Endodermal cell (in vitro differentiated cells): ENCODE measurements around the gene USP25. TPM values are rescaled to one million over a fixed set of nuclear protein-coding genes. Genes with fewer than 3 reads are reported as not detected.

Experiments used
- DNase-seq: peaks from one replicate; pipeline ENCODE4 v3.0.0-alpha.2; 2017
- H3K27ac ChIP-seq: 2 replicates; pipeline ENCODE4 v1.5.1; 2013; ENCODE audit warnings: mild to moderate bottlenecking, low read depth, low read length, moderate library complexity
- H3K27me3 ChIP-seq: 2 replicates; pipeline ENCODE4 v1.6.1; 2013; ENCODE audit warnings: mild to moderate bottlenecking, low read length, moderate library complexity; ENCODE audit not compliant: insufficient read depth, control insufficient read depth, poor library complexity, severe bottlenecking
- H3K36me3 ChIP-seq: 2 replicates; pipeline ENCODE4 v1.7.0; 2013; ENCODE audit warnings: mild to moderate bottlenecking, low read length, moderate library complexity; ENCODE audit not compliant: control insufficient read depth, insufficient read depth
- H3K4me1 ChIP-seq: one replicate; pipeline ENCODE4 v1.7.0; 2013; ENCODE audit warnings: low read length; ENCODE audit not compliant: control insufficient read depth, insufficient read depth
- H3K4me3 ChIP-seq: 2 replicates; pipeline ENCODE4 v1.5.1; 2013; ENCODE audit warnings: mild to moderate bottlenecking, low read length, moderate library complexity
- H3K9ac ChIP-seq: 2 replicates; pipeline ENCODE4 v1.6.1; 2013; ENCODE audit warnings: mild to moderate bottlenecking, low read length, moderate library complexity; ENCODE audit not compliant: poor library complexity, severe bottlenecking; ENCODE audit errors: extremely low read depth
- H3K9me3 ChIP-seq: 2 replicates; pipeline ENCODE4 v1.6.1; 2013; ENCODE audit warnings: mild to moderate bottlenecking, low read length, moderate library complexity; ENCODE audit not compliant: control insufficient read depth
- H3K27ac Mint-ChIP-seq: 2 replicates; pipeline ENCODE4 v1.8.0; 2020; ENCODE audit warnings: mixed read lengths
- H3K27me3 Mint-ChIP-seq: 2 replicates; pipeline ENCODE4 v1.8.0; 2021; ENCODE audit warnings: mild to moderate bottlenecking, mixed read lengths; ENCODE audit not compliant: insufficient read depth
- H3K36me3 Mint-ChIP-seq: 2 replicates; pipeline ENCODE4 v1.8.0; 2020; ENCODE audit warnings: low read depth, mixed read lengths
- H3K4me1 Mint-ChIP-seq: 2 replicates; pipeline ENCODE4 v1.8.0; 2020; ENCODE audit warnings: mixed read lengths
- H3K4me3 Mint-ChIP-seq: 2 replicates; pipeline ENCODE4 v1.8.0; 2020; ENCODE audit warnings: mild to moderate bottlenecking, moderate library complexity, mixed read lengths
- H3K9me3 Mint-ChIP-seq: 2 replicates; pipeline ENCODE4 v1.8.0; 2020; ENCODE audit warnings: mild to moderate bottlenecking, mixed read lengths
- WGBS, 2 experiments: methylation state at CpG; one replicate each; pipeline versions ENCODE4 v1.1.5 to v1.1.7; 2013; ENCODE audit warnings: missing lambda C conversion rate in 2 of 2, mixed read lengths in 1 of 2; ENCODE audit not compliant: insufficient coverage in 1 of 2, insufficient read length in 1 of 2; 5-methylcytosine and 5-hydroxymethylcytosine counted together
- total RNA-seq, 2 donors: library from RNA; stranded (reverse); fragmentation: NEBNext Ultra II Directional in 1 of 2; extraction: Animal tissue kit (Norgen Biotek cat#: 25700) in 1 of 2; gene quantifications; 2 replicates in 1 of 2; 3 replicates in 1 of 2; pipeline ENCODE4 v1.2.1, GENCODE V29; 2021
- TF ChIP-seq, protein P1 (sequence below): fragments of 200-600 bp; sonication (generic); conservative IDR thresholded peaks from 2 replicates; pipeline ENCODE4 v1.5.0; 2021; ENCODE audit warnings: antibody characterized with exemption, mild to moderate bottlenecking

USP25 gene
- total RNA-seq, 2 donors from 2014 or later, result 31.4 to 34.9 TPM

DNA sequence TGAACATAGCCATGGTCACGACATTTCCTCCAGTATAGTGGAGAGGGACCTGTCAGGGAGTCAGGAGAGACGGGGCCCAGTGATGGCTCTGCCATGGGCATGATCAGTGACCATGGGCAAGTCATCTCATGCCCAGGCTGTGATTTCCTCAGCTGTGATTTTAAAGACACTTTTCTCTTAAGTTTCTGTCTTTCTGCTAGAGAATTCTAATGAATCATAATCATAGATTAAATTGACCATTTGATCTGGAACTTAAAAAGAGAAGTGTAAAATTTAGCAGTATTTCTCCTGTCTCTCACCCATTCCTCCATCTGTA lies 112.7 kb downstream of the USP25 start:
- Histone ChIP-seq H3K36me3 (peaks cover 6% of the 10 kb centered on the region), H3K4me1 (peaks cover 3% of the 10 kb centered on the region), H3K27me3 (no peaks in the 10 kb centered on the region), H3K9ac (no peak overlapping the region), H3K9me3 (no peaks in the 10 kb centered on the region), H3K4me3 (no peak overlapping the region), H3K27ac (no peak overlapping the region)
- Mint-ChIP-seq H3K27me3 (no peaks in the 10 kb centered on the region), H3K9me3 (no peaks in the 10 kb centered on the region), H3K36me3 (peaks cover 2% of the 10 kb centered on the region), H3K4me3 (no peak overlapping the region), H3K27ac (no peak overlapping the region), H3K4me1 (no peaks in the 10 kb centered on the region)
- TF ChIP-seq, protein P1, sequence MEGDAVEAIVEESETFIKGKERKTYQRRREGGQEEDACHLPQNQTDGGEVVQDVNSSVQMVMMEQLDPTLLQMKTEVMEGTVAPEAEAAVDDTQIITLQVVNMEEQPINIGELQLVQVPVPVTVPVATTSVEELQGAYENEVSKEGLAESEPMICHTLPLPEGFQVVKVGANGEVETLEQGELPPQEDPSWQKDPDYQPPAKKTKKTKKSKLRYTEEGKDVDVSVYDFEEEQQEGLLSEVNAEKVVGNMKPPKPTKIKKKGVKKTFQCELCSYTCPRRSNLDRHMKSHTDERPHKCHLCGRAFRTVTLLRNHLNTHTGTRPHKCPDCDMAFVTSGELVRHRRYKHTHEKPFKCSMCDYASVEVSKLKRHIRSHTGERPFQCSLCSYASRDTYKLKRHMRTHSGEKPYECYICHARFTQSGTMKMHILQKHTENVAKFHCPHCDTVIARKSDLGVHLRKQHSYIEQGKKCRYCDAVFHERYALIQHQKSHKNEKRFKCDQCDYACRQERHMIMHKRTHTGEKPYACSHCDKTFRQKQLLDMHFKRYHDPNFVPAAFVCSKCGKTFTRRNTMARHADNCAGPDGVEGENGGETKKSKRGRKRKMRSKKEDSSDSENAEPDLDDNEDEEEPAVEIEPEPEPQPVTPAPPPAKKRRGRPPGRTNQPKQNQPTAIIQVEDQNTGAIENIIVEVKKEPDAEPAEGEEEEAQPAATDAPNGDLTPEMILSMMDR, result no peak
- WGBS, 2 experiments, result 93 to 100% methylated on average over 2 of the region's 2 CpGs
- DNase-seq, result no peak

GRCh38 chr21:15843766-15844165 lies 114.0 kb downstream of the USP25 start:
- Histone ChIP-seq H3K9ac (no peak overlapping the region), H3K9me3 (no peaks in the 10 kb centered on the region), H3K4me1 (peaks cover 3% of the 10 kb centered on the region), H3K36me3 (peaks cover 6% of the 10 kb centered on the region), H3K4me3 (no peak overlapping the region), H3K27me3 (no peaks in the 10 kb centered on the region), H3K27ac (no peak overlapping the region)
- TF ChIP-seq, protein P1, result no peak
- Mint-ChIP-seq H3K27me3 (no peaks in the 10 kb centered on the region), H3K27ac (no peak overlapping the region), H3K36me3 (peaks cover 8% of the 10 kb centered on the region), H3K9me3 (no peaks in the 10 kb centered on the region), H3K4me3 (no peak overlapping the region), H3K4me1 (peaks cover 7% of the 10 kb centered on the region)
- no peak for DNase-seq
- WGBS, 2 experiments, result 100% methylated on average over 1 of the region's 1 CpG; no CpG with 5 or more reads in 1 of the 2 experiments

GRCh38 chr21:15848634-15849560 lies 119.1 kb downstream of the USP25 start:
- Histone ChIP-seq H3K9ac (no peak overlapping the region), H3K27me3 (no peaks in the 10 kb centered on the region), H3K4me1 (no peaks in the 10 kb centered on the region), H3K4me3 (no peak overlapping the region), H3K9me3 (no peaks in the 10 kb centered on the region), H3K27ac (no peak overlapping the region), H3K36me3 (peaks cover 3% of the 10 kb centered on the region)
- TF ChIP-seq, protein P1, result no peak
- no peak overlapping the region for H3K27ac Mint-ChIP-seq
- 94% methylated on average over 4 of the region's 4 CpGs; no CpG with 5 or more reads in 1 of the 2 experiments for WGBS, 2 experiments
- no peak overlapping the region for H3K4me3 Mint-ChIP-seq
- H3K9me3 Mint-ChIP-seq, result no peaks in the 10 kb centered on the region
- no peaks in the 10 kb centered on the region for H3K27me3 Mint-ChIP-seq
- H3K4me1 Mint-ChIP-seq, result peaks cover 7% of the 10 kb centered on the region
- H3K36me3 Mint-ChIP-seq, result peaks cover 8% of the 10 kb centered on the region
- no peak for DNase-seq
